GM10248 (cell line): ENCODE measurements around the gene OR5D14.

Experiments used
- CTCF ChIA-PET: fragments of 300-600 bp; sonication (Branson Sonifier 250); formaldehyde crosslinking; extraction: SDS; loops from one replicate; lab custom pipeline; 2021; ENCODE audit warnings: antibody characterized with exemption; lab: Yijun Ruan, JAX
- POLR2A ChIA-PET: fragments of 350-650 bp; sonication (Branson Sonifier 250); formaldehyde crosslinking; extraction: SDS; loops from one replicate; lab custom pipeline; 2020; ENCODE audit warnings: antibody characterized with exemption; lab: Yijun Ruan, JAX
- DNase-seq: peaks from one replicate; pipeline ENCODE4 v3.0.0; 2012; ENCODE audit errors: extremely low spot score
- TF ChIP-seq, protein P1 (sequence below): IDR thresholded peaks from 2 replicates; pipeline ENCODE4 v1.5.1; 2012; ENCODE audit warnings: mild to moderate bottlenecking, low read depth; ENCODE audit errors: extremely low read depth, missing control alignments, control extremely low read depth

The OR5D14 gene

DNA sequence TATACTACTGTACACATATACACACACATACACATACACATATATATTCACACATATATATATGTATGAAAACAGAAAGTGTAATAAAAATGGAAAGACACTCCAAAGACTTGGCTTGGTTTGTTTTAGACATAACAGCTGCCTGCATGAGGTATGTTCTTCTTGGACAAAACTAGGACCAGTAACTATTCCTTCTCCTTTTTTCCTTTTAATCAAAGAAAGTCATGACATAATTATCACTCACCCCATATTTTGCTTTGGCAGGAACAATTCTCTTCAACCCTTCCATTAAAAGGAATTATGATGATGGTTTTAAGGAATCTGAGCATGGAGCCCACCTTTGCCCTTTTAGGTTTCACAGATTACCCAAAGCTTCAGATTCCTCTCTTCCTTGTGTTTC lies at the start of gene OR5D14:
TSS of gene OR5D14 (plus strand) at position 301 of the 400 bp plus-strand sequence. CDS start at position 301, 0 bp downstream.
- POLR2A ChIA-PET, result no interaction called here
- DNase-seq, result no peak
- CTCF ChIA-PET, result no interaction called here
- TF ChIP-seq, protein P1, sequence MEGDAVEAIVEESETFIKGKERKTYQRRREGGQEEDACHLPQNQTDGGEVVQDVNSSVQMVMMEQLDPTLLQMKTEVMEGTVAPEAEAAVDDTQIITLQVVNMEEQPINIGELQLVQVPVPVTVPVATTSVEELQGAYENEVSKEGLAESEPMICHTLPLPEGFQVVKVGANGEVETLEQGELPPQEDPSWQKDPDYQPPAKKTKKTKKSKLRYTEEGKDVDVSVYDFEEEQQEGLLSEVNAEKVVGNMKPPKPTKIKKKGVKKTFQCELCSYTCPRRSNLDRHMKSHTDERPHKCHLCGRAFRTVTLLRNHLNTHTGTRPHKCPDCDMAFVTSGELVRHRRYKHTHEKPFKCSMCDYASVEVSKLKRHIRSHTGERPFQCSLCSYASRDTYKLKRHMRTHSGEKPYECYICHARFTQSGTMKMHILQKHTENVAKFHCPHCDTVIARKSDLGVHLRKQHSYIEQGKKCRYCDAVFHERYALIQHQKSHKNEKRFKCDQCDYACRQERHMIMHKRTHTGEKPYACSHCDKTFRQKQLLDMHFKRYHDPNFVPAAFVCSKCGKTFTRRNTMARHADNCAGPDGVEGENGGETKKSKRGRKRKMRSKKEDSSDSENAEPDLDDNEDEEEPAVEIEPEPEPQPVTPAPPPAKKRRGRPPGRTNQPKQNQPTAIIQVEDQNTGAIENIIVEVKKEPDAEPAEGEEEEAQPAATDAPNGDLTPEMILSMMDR, result no peak

DNA sequence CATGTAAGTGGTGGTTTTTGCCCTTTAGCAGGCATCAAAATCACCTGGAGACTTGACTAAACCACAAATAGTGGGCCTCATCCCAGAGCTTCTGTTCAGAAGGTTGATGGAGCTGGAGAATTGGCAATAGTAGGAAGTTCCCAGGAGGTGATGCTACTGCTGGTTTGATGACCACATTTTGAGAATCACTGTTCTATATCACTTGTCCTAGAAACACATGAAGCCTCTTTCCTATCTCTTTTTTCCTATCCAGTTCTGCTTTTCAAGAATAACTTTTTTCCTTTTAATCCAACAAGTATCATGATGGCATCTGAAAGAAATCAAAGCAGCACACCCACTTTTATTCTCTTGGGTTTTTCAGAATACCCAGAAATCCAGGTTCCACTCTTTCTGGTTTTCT lies 22.2 kb upstream of the OR5D14 start, which contains the start of gene OR5D13:
TSS of gene OR5D13 (plus strand) at position 301 of the 400 bp plus-strand sequence. CDS start at position 301, 0 bp downstream.
- CTCF ChIA-PET, result no interaction called here
- no peak for DNase-seq
- POLR2A ChIA-PET, result no interaction called here
- TF ChIP-seq, protein P1, result no peak

DNA sequence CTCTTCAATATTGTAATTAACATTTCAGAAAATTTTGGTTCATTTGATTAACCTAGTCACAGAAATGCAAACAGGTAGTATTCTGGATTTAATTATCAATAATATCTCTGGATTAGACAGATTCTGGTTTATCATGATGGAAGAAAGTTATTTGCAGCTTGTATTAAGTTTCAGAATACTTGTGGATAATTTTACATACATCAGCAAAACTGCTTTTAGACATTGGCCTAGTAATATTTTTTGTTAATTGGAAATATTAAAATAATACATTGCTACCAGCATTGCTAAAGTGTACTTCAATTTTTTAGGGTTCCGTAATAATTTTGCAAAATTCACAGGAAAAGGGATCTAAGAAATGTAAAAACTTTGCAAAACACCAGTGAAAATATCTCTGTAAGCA lies 3.8 kb upstream of the OR5D14 start:
- CTCF ChIA-PET, result no interaction called here
- no peak for DNase-seq
- TF ChIP-seq, protein P1, result no peak
- POLR2A ChIA-PET, result no interaction called here

DNA sequence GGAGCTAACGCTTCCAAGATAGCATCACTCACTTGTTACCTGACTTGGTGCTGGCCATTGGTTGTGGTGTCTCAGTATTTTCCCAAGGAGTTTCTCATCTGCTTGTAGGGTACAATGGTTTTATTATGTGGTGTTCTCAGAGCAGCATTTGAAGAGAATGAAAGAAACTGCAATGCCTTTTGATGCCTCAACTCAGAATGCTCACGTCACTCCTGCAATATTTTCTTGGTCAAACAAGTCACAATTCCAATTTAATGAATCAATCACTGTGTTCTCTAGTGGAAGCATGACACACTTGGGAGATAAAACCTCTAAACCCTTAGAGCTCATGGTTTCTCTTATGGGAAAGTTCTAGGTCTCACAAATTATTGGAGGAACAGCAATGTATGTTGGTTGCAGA lies 2.0 kb upstream of the OR5D14 start:
- no peak for DNase-seq
- ChIA-PET CTCF (no interaction called here), POLR2A (no interaction called here)
- TF ChIP-seq, protein P1, result no peak

DNA sequence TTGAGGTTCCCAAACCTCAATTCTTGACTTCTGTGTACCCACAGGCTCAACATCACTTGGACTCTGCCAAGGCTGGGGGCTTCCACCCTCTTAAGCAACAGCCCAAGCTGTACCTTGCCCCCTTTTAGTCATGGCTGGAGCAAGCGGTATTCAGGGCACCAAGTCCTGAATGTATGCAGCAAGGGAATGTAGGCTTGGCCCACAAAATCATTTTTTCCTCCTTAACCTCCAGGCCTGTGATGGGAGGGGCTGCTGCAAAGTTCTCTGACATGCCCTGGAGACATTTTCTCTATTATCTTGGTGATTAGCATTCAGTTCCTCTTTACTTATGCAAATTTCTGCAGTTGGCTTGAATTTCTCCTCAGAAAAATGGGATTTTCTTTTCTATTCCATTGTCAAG lies 10.9 kb downstream of the OR5D14 start:
- DNase-seq, result no peak
- ChIA-PET POLR2A (no interaction called here), CTCF (no interaction called here)
- TF ChIP-seq, protein P1, result no peak

DNA sequence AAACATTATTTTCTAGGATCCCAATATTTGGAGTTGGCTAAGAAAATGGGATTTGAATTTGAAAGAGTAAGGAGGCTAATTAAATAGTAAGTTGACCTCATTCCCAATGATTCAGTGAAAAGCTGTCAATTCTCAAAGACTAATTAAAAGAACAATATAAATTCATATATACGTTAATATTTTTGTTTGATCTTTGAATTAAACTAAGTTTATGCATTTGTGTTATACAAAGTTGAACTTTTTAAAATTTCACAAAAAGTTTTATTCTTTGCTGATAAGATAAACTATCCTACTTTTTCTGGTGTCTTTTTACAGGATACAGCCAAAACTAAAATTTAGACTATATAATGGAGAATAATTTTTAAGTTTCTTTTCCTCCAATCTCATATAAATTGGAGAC lies 15.7 kb downstream of the OR5D14 start, which contains the start of gene OR5L1:
TSS of gene OR5L1 (plus strand) at position 301 of the 400 bp plus-strand sequence. CDS start 100 bp downstream, outside the sequence.
- DNase-seq, result no peak
- TF ChIP-seq, protein P1, result no peak
- CTCF ChIA-PET, result no interaction called here

DNA sequence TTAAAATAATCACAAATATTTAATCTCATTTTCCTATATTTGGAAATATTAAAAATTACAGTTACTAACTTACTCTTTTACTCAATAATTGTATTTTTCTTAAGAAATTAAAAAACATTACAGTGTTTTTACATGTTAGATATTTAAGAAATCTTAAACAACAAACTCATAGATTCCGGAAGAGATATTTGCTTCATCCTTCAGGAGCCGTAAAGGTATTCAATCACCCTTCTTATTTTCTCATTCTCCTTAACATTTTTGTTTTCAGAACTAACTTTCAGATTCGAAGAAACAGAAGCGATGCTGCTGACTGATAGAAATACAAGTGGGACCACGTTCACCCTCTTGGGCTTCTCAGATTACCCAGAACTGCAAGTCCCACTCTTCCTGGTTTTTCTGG lies 24.0 kb downstream of the OR5D14 start, which contains the start of gene OR5D18:
TSS of gene OR5D18 (plus strand) at position 301 of the 400 bp plus-strand sequence. CDS start at position 301, 0 bp downstream.
- TF ChIP-seq, protein P1, result no peak
- POLR2A ChIA-PET, result no interaction called here
- CTCF ChIA-PET, result no interaction called here
- DNase-seq, result no peak

More for the DNA sequence above, 15.7 kb downstream of the OR5D14 start, which contains the start of gene OR5L1:
- POLR2A ChIA-PET, result no interaction called here
